Measurements from ENCODE around the gene ADAP2.
"Not testable (repeated sequence)": the region's sequence is repeated elsewhere in the genome, so short reads cannot be mapped to it uniquely, and the experiment has no call there.

ADAP2 gene

DNA sequence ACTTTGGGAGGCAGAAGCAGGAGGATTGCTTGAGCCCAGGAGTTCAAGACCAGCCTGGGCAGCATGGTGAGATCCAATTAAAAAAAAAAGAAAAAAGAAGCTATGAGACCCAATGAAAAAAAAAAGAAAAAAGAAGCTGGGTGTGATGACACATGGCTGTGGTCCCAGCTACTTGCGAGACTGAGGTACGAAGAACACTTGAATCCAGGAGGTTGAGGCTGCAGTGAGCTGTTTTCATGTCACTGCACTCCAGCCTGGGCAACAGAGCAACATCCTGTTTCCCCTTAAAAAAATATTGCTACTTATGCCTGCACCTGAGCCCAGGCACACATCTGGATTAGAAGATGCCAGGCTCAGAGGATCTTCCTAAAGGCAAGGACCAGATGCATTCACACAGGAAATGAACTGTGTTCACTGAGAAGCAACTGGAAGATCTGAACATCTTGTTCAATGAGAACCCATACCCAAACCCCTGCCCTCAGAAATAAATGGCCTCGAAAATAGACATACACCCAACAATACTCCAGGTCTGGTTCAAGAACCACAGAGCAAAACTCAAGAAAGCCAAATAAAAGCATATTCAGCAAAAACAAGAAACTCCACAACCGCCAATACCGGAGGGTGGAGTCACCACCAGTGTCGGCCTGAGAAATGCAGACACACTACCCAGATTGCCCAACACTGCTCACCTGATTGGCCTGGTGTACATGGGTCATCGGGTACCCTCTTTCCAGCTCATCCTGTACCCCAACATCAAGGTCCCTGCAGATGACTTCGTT lies 53.5 kb downstream of the ADAP2 start (continued):
- TF ChIP-seq PATZ1 (tag by site-specific recombination; IDR thresholded peaks at IDR 0.05) = no peak
- TF ChIP-seq ZNF555 (tag by site-specific recombination; conservative IDR thresholded peaks at IDR 0.05) = no peak
- no peak for TF ChIP-seq ZBTB10 (tag by site-specific recombination; IDR thresholded peaks at IDR 0.05)
- TF ChIP-seq MYNN (tag by site-specific recombination; IDR thresholded peaks at IDR 0.05; ENCODE audit: borderline replicate concordance) = no peak
- TF ChIP-seq ZBTB8A (tag by site-specific recombination; IDR thresholded peaks at IDR 0.05) = no peak

DNA sequence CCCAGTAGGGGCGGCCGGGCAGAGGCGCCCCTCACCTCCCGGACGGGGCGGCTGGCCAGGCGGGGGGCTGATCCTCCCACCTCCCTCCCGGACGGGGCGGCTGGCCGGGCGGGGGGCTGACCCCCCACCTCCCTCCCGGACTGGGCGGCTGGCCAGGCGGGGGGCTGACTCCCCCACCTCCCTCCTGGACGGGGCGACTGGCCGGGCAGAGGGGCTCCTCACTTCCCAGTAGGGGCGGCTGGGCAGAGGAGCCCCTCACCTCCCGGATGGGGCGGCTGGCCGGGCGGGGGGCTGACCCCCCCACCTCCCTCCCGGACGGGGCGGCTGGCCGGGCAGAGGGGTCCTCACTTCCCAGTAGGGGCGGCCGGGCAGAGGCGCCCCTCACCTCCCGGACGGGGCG lies 58.2 kb downstream of the ADAP2 start:
- H3K36me3 ChIP-seq (ENCODE audit: control insufficient read depth in 2 of 2, insufficient read depth in 1 of 2, low read length in 2 of 2) = peaks cover 3 to 13% of the 10 kb centered on the region in 2 experiments; a peak in 2 of 3 replicates
- H3K9me3 ChIP-seq (ENCODE audit: control insufficient read depth, insufficient read depth, low read depth, low read length); H3K27ac ChIP-seq (ENCODE audit: extremely low read depth, low read depth, low read length); H3K4me1 ChIP-seq (ENCODE audit: control insufficient read depth, insufficient read depth, low read length); POLR2A ChIA-PET; H3K4me3 ChIP-seq (ENCODE audit: low read depth, low read length); CTCF ChIA-PET: not testable (repeated sequence)

DNA sequence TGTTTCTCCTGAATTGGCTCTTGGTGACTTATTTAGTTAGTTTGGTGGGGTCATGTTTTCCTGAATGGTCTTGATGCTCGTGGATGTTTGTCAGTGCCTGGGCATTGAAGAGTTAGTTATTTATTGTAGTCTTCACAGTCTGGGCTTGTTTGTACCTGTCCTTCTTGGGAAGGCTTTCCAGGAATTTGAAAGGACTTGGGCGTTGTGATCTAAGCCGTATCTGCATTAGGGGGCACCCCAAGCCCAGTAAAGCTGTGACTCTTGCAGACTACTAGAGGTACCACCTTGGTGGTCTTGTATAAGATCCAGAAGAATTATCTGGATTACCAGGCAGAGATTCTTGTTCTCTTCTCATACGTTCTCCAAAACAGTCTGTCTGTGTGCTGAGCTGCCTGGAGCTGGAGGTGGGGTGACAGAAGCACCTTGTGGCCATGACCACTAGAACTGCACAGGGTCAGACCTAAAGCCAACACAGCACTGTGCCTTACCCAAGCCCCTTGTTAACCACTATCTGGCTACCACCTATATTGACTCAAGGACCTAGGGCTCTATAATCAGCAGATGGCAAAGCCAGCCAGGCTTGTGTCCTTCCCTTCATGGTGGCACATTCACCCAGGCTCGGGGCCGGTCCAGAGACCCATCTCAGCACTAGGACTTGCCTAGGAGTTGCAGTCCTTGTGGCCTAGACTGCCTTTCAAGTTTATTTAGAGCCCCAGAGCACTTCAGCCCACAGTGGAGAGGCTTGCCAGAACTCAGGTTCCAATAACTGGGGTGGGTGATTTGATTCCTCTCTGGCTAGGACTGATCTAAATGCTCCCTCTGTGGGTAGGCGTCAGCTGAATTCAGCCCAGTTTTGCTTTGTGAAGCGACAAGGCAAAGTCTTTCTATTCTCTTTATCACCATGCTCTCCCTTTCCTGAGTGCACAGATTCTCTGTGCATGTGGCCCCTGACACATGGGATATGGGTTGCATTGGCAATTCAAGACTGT lies 60.1 kb downstream of the ADAP2 start:
- H3K27ac ChIP-seq (ENCODE audit: extremely low read depth, low read depth, low read length) = no peak overlapping the region
- no peak overlapping the region for H3K4me3 ChIP-seq (ENCODE audit: low read depth, low read length)
- H3K4me1 ChIP-seq (ENCODE audit: control insufficient read depth, insufficient read depth, low read length) = no peaks in the 10 kb centered on the region
- peaks cover 0 to 22% of the 10 kb centered on the region in 2 experiments; a peak in 2 of 3 replicates for H3K36me3 ChIP-seq (ENCODE audit: control insufficient read depth in 2 of 2, insufficient read depth in 1 of 2, low read length in 2 of 2)
- CTCF ChIA-PET = no interaction called here
- POLR2A ChIA-PET = no interaction called here
- no peak for TF ChIP-seq HOXA7 (CRISPR knock-in tag; IDR thresholded peaks at IDR 0.05; ENCODE audit: borderline replicate concordance)
- no peak for TF ChIP-seq ZNF37A (tag by site-specific recombination; IDR thresholded peaks at IDR 0.05)
- TF ChIP-seq ZNF521 (tag by site-specific recombination; IDR thresholded peaks at IDR 0.05) = no peak
- no peak for TF ChIP-seq ZNF274 (IDR thresholded peaks at IDR 0.05; ENCODE audit: low read length)
- TF ChIP-seq ZNF274 (tag by site-specific recombination; IDR thresholded peaks at IDR 0.05; ENCODE audit: borderline replicate concordance) = no peak
- no peak for TF ChIP-seq ZNF560 (tag by site-specific recombination; IDR thresholded peaks at IDR 0.05; ENCODE audit: borderline replicate concordance)
- no peak for TF ChIP-seq OSR2 (tag by site-specific recombination; IDR thresholded peaks at IDR 0.05)
- no peak for TF ChIP-seq ZNF335 (tag by site-specific recombination; conservative IDR thresholded peaks at IDR 0.05)
- no peak for TF ChIP-seq RBAK (tag by site-specific recombination; IDR thresholded peaks at IDR 0.05)
- no peaks in the 10 kb centered on the region for H3K9me3 ChIP-seq (ENCODE audit: control insufficient read depth, insufficient read depth, low read depth, low read length)
